Measurements from ENCODE around the gene STX11.

DNA sequence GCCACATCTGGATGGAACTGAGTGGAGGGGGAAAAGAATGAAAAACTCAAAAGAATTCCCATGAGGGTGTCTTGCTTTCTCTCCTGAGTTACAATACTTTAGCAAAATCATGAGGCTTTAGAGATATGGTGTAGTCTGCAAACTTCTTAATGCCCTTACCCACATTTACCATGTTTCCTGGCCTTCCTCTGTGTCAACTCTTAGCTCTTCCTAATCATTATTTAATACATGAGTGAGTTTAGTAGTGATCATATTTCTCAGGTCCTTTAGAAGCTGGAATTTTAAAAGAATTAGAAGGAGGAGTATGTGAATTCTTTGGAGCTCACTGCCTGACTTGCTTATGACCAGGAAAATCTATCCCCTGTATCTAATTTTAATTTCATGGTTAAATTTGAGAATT is 39.0 kb downstream of the STX11 start:
- TF ChIP-seq, protein P1, sequence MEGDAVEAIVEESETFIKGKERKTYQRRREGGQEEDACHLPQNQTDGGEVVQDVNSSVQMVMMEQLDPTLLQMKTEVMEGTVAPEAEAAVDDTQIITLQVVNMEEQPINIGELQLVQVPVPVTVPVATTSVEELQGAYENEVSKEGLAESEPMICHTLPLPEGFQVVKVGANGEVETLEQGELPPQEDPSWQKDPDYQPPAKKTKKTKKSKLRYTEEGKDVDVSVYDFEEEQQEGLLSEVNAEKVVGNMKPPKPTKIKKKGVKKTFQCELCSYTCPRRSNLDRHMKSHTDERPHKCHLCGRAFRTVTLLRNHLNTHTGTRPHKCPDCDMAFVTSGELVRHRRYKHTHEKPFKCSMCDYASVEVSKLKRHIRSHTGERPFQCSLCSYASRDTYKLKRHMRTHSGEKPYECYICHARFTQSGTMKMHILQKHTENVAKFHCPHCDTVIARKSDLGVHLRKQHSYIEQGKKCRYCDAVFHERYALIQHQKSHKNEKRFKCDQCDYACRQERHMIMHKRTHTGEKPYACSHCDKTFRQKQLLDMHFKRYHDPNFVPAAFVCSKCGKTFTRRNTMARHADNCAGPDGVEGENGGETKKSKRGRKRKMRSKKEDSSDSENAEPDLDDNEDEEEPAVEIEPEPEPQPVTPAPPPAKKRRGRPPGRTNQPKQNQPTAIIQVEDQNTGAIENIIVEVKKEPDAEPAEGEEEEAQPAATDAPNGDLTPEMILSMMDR (IDR thresholded peaks at IDR 0.05): no peak
- no peak for TF ChIP-seq POLR2A (IDR thresholded peaks at IDR 0.05)

All from breast epithelium (tissue), 3 donors.